Activated CD8-positive, alpha-beta memory T cell treated with anti-CD3 and anti-CD28 coated beads for 48 hours (primary cell): ENCODE results near the gene BBLN.
"Not testable (repeated sequence)": the region's sequence is repeated elsewhere in the genome, so short reads cannot be mapped to it uniquely, and the experiment has no call there.

Experiments
- DNase-seq, 3 experiments: peaks; one replicate each; pipeline ENCODE4 v3.0.0-alpha.2; 2020; ENCODE audit warnings: low read depth in 2 of 3, low spot score in 2 of 3

Gene BBLN, protein sequence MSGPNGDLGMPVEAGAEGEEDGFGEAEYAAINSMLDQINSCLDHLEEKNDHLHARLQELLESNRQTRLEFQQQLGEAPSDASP

DNA sequence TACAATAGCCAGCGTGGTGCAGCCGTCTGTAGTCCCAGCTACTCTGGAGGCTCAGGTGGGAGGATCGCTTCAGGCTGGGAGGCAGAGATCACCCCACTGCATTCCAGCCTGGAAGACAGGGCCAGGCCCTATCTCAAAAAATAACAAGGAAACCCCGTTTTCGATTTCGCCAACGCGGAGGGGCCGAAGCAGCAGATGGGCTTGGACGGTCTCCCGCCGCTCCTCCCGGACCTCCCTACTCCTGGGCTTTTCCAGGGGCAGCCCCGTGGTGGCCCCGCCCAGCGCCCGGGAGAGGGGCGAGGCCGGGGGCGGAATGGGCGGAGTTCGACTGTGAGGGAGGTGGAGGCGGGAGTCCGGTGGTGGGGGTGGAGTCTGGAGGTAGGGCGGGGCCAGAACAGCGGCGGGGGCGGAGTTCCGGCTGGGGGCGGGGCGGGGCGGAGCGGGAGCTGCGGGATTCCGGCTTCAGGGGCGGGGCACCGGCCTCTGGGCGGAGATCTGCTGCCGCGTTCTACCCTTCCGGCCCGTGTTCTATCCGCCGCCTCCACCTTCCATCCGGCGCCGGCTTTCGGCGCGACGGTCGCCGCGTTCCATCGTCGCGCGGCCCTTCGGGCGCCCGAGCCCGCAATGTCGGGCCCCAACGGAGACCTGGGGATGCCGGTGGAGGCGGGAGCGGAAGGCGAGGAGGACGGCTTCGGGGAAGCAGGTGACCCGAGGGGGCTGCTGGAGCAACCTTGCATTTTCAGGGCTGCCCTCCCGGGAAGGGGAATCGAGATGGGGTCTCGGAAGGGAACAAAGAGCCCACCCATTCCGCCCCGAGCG is at the start of gene BBLN:
TSS of gene BBLN (plus strand) at position 482 of the 819 bp plus-strand sequence. CDS start at position 625, 143 bp downstream.
- peak; percentile 88 to 95 (median 90) for DNase-seq

DNA sequence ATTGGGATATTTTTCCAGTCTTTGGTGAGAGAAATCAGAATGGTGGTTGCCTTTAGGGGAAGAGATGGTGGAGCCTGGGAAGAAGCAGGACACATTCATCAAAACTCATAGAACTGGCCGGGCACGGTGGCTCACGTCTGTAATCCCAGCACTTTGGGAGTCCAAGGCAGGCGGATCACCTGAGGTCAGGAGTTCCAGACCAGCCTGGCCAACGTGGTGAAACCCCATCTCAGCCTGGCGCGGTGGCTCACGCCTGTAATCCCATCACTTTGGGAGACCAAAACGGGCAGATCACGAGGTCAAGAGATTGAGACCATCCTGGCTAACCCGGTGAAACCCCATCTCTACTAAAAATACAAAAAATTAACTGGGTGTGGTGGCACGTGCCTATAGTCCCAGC is 48.3 kb upstream of the BBLN start:
- DNase-seq, result not testable (repeated sequence)

DNA sequence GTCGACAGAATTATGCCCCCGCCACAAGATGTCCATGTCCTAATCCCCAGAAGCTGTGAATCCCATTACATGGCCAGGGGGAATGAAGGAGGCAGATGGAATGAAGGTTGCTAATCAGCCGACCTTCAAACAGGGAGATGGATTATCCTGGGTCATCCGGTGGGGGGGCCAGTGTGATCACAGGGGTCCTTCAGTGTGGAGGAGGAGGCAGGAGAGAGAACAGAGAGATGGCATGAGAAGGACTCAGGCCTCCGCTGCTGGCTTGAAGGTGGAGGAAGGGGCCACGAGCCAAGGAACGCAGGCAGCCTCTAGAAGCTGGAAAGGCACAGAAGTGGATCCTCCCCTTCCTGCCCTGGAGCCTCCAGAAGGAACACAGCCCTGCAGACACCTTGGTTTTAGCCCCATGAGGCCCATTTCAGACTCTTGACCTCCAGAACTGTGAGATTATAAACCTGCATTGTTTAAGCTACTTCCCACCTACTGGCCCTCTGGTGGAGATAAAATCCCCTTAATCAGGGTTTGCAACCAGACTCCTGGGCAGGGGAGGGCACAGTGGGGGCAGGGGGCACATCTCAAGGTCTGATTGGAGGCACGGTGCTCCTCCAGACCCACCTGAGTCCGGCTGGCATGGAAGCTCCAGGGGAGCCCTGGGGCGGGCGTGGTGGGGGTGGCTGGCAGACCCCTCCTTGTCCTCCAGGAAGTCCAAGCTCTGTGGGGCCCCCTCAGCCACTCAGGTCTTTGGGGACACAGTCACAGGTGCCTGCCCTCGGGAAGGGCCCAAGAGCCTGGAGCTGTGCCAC is 46.3 kb upstream of the BBLN start:
- DNase-seq, result no peak

DNA sequence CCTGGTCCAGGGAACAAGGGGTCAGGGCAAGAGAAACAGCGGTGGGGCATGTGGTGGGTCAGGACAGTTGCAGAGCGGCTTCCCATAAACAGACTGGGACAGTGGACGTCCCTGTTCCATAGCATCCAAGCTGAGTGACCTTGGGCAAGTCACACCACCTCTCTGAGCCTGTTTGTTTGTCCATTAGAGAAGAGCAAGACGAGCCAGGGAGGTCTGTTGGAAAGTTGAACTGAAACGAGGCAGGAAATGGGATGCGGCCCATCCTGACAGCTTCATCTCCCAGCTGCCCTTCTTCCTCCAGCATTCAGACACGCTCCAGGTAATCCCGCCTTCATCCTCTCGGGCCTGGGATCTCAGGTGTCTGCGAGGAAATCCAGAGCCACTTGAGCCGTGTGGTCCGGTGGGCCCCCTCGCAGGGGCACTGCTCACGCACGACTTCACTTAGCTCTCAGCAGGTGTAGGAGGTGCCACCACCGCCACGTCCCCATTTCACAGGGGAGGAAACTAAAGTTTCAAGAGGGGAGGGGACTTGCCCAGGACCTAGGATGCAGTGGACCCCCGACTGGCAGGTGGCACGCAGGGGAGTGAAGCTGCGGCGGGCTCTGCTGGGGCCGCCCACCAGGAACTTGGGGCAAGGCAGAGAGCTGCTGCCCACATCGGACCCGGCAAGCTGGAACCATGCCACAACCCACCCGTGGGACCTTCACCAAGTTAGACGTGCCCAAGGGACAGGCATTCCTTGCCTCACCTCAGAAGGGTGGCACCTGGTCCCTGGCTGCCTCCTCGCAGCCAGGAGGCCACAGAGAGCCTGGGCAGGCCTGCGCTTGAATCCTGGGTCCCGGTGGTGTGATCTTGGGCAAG is 45.5 kb upstream of the BBLN start:
- DNase-seq, result no peak

DNA sequence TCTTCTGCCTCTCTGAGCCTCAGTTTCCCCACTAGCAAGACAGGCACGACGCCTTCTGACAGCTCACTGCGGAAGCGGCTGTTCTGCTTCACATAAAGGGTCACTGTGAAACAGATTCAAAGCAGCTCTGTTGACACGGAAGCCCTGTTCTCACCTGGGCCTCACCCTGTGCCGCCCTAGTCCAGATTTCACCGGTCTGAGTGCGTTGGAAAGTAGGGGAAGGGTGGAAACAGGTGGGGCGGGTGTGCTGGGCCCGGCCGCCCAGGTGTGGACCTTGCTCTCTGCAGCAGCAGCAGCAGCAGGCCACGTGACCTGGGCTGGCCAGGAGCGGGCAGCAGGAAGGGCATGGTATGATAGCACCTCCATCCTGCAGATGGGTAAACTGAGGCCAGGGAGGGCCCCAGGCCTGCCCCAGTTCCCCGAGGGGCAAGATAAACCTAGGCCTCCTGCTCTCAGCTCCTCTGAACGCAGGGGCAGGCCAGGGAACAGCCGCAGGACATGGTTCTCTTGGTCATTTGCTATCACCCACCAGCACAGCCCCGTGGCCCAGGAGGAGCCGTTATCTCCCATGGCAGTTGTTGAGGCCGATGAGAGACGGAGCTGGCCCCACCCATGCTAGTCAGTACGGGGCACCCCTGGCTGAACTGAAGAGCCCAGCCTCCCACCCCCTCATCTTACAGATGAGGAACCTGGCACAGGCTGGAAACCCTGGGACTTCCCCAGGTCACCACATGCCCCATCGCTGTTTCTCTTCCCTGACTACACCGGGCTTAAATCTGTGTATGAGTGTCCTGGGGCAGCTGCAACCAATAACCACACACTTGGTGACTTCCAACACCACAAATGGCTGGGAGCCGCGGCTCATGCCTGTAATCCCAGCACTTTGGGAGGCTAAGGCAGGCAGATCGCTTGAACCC is 44.6 kb upstream of the BBLN start:
- DNase-seq, result no peak

DNA sequence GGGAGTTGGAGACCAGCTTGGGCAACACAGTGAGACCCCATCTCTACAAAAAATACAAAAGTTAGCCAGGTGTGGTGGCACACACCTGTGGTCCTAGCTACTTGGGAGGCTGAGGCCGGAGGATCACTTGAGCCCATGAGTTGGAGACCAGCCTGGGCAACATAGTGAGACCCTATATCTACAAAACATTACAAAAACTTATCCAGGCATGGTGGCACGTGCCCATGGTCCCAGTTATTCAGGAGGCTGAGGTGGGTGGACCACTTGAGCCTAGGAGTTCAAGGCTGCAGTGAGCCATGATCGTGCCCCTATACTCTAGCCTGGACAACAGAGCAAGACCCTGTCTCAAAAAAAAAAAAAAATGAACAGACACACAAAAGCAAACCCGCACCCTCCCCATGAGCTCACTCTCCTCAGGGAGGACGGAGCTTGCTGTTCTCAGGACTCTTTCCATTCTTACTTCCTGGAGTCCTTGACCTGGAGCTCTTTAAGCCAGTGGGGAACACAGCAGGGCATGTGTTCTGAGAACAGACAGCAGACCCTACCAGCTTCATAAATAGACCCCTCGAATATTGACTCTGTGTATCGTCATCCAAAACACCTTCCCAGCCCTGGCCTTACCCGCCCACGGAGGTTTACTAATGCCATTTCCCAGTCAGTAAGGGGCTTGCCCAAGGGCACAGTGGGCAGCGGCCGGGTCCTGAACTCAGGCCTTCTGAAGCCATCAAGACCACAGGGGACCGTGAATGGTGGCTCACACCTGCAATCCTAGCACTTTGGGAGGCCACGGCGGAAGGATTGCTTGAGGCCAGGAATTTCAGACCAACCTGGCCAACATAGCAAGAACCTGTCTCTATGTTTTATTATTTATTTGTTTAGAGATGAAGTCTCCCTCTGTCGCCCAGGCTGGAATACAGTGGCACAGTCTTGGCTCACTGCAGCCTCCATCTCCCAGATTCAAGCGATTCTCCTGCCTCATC is 43.7 kb upstream of the BBLN start:
- DNase-seq, result no peak

DNA sequence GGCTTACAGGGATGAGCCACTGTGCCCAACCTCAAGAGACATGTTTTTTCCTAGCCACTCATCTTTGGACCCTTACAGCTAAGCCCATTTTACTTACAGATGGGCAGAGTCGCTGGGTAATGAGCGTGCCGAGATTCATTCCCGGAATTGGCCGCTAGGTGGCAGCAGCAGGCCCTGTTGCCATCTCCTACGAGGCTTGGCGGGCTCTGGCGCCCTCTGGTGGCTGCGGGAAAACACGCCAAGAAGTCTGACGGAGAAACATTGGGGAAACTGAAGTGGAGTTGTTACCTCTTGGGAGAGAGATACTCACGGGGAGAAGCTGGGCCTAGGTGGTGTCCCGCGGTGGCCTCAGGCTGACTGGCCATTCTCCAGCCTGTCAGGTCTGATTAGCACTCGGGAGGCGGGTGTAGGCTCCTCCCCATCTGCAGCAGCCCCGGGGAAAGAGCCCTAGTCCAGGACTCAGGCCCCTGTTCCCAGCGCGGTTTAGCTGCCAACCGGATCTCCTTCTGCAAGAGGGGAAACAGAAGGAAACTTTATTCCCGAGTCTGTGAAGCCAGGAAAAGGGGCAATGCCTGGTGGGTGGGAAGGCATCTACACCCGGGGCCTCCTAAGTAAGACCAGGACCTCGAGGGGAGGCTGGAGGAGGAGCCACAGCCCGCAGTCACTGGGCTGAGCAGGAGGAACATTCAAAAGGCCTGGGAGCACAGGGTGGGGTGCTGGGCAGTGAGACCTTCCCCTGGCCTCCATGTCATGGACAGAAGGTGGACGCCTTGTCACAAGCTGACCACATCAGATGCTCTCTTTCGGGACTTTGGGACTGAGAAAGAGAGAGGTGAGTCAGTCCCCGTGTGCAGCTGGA is 42.2 kb upstream of the BBLN start:
- DNase-seq, result peak; percentile 79 to 100 (median 100)

DNA sequence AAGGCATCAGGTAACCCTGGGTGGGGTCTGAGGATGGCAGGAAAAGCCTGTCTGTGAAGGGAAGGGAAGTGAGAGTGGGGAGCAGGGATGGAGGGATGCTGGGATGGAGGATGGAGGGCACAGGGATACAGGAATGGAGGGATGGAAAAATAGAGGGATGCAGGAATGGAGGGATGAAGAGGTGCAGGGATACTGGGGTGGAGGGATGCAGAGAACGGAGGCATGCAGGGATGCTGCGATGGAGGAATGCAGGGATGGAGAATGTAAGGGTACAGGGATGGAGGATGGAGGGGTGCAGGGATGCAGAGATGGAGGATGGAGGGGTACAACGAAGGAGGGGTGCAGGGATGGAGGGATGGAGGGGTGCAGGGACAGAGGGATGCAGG is 41.6 kb upstream of the BBLN start:
- DNase-seq, result no peak

DNA sequence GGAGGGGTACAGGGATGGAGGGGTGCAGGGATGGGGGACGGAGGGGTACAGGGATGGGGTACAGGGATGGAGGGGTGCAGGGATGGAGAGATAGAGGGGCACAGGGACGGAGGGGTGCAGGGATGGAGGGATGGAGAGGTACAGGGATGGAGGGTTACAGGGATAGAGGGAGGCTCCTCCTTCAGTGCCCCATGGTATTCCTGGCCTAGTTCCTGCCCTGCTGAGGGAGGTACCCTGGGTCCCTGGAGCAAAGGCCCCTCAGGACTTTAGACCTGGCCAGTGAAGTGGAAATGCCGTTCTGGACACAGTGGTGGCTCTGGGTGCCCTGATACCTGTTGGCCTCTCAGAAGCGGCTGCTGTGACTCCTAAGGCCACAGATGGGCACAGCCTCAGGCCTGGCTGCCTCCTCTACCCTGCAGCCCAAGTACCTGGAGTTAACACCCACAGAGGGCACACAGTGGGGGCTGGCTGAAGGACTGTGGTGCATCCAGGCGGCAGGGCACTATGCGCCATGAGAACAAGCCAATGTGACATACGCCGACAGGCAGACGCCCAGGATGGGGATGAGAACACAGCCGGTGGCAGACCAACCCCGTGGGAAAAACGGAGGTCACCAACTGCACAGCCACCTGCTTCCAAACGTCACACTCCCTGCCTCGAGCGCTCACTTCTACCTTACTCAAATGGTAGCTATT is 40.9 kb upstream of the BBLN start:
- DNase-seq, result no peak

DNA sequence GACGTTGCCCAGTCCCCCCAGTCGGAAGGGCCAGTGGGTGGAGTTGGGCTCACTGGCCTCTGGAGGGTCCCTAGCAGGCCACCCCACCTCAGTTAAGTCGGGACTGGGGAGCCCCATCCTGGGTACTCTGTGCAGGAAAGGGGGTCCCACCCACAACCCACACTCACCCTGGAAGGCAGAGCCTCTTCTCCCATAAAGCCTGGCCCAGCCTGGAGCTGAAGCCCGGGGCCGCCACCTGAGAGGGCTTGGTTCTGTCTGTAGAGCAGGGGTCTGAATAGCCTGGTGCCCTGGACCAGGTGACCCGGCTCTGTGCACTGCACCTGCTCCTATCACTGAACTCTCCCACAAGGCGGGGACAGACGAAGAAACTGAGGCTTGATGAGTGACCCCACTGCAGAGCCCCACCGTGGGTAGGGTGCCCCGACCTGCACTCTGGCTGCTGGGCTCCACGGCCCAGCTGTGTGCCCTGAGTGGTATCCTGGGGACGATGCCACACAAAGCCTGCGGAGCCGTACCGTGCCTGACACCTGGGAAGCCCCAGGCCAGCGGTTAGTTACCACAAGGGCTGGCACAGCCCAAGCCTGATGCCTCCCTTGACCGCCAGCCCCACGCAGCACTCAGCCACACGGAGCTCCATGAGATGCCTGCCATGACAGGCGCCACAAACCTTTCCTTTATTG is 39.9 kb upstream of the BBLN start:
- no peak for DNase-seq

DNA sequence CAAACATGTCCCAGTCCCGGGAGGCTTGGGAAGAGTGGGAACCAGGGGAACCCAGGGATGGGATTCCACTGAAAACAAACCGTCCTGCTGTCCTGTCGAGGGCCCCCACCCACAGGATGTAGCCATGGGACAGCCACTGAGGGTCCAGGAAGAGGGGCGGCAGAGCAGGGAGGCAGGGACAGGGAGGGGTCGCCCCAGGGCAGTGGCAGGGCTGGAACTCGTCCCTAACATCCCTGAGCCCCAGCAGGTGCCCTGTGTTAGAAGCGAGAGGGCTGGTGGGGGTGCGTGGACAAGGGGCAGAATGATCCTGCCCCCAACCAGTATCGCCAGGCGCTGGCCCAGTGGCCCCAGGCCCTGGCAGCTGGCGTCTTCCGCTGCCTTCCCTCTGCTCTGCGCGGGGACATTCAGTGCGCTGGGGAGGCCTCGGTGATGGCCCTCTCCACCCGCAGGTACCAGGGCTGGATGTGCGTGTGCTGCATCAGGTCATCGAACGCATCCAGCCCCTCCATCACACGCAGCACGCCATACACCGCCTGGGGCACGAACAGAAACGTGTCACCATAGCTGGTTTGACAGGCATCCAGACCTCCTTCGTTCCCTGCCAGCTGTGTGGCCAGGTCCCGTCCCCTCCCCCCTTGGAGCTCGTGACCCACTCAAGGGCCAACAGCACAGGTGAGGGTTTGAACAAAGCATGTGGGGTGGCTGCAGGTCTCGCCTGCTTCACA is 39.2 kb upstream of the BBLN start:
- DNase-seq, result no peak

DNA sequence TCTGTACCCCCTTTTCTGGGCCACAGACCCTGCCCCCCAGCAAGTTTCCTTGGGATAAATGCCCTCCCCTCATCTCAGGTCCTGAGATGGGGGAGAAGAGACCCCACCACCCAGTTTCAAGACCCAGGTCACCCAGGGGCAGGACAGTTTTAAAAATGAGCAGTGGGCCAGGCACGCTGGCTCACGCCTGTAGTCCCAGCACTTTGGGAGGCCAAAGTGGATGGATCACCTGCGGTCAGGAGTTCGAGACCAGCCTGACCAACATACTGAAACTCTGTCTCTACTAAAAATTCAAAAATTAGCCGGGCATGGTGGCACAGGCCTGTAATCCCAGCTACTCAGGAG is 38.6 kb upstream of the BBLN start:
- DNase-seq, result no peak

DNA sequence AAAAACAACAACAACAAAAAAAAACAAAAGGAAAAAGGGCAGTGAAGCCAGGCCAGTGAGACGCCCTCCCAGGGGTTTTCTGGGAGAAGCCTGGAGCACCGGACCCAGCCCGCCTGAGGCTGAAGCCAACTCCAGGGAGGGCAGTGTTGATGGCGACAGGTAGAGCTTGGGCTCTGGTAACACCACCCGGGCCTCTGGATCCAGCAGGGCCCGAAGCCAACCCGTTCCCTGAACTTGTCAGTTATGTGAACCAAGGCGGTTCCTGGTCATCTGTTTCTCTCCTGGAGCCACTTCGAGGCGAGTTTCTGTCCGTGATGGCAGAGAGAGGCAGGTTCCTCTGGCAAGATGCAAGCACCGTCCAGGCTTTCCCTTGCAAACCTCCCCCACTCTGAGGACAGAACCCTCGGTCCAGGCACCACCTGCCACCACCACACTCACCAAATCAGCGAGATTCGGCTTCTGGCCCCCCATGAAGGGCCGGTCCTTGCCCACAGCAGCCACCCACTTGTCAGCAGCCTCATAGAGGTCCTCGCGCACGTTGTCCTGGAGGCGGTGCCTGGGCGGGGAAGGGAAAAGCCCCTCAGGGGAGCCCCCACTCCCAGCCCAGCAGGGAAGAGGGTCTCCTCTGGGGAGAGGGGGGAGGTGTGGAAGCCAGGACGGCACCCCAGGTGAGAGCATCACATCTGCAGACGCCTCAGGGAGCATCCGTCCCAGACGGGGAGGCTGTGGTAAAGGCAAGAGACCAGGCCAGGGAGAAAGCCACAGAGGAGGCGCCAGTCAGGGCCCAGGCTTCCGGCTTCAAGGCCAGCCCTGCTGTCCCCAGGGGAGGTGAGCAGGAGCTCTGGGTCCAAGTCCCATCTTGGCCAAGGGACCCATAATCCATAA is 37.9 kb upstream of the BBLN start:
- DNase-seq, result no peak

DNA sequence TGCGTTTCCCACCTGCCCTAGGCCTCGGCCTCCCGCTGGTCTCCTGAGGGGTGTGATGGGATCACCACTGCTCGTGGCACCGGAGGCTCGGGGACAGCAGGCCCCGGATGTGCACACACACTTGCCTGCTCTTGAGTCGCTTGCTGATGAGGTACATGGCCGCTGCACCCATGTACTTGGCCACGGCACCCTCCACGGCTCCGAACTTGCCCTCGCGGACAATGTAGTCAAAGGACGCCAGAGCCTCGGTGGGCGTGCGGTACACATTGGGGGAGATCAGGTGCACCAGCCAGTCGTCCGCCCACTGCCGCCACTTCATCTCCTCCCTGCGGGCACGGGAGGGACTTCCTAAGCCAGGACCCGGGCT is 37.3 kb upstream of the BBLN start:
- no peak for DNase-seq

DNA sequence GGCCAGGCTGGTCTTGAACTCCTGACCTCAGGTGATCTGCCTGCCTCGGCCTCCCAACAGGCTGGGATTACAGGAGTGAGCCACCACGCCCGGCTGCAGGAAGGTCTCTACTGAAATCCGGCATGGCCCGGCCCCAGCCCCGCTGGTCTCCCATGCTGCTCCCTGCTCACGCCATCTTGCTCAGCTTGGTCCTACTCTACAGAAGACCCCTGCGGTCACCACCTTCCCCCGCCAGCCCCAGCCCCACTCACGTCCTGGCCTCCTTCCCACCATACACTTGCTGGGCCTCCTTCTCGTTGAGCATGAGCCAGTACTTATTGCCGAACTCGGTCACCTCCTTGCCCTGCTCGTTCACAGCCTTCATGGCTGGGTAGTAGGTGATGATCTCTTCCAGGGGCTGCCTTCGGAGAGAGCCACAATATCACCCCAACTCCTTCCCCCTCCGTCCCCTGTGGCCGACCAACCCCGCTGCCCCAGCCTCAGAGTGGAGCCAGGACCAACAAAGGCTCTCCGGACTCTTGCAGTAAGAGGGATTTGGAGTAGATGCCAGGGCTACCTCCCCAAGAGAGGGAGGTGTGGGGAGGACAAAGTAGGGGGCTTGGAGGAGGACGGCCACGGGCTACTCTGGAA is 36.5 kb upstream of the BBLN start:
- no peak for DNase-seq
